Endothelial cell of umbilical vein (primary cell): ENCODE measurements around the gene CLNK. TPM values are rescaled to one million over a fixed set of nuclear protein-coding genes. Genes with fewer than 3 reads are reported as not detected.

ENCODE experiments used
- BruUV-seq: library from RNA; stranded (reverse); fragments of 400-500 nt; replicated peaks from 2 replicates; lab custom pipeline; 2021; lab: Mats Ljungman, UMichigan
- CTCF ChIA-PET: fragments of 300-600, 350-600 bp; sonication (Branson Sonifier 250); formaldehyde crosslinking; loops from one replicate; lab custom pipeline; 2021; ENCODE audit warnings: antibody characterized with exemption, inconsistent platforms; lab: Charles Lee
- POLR2A ChIA-PET: fragments of 300-600, 350-600 bp; sonication (Branson Sonifier 250); formaldehyde crosslinking; loops from one replicate; lab custom pipeline; 2021; ENCODE audit warnings: antibody characterized with exemption, inconsistent platforms; lab: Charles Lee
- DNase-seq: peaks from one replicate; pipeline ENCODE4 v3.0.0-alpha.2; 2011; ENCODE audit warnings: low read depth, low spot score
- FAIRE-seq: peaks from 2 replicates; lab custom pipeline; 2011; peaks lifted over from hg19 to GRCh38; lab: Jason Lieb, UNC
- H2AFZ ChIP-seq: 2 replicates; pipeline ENCODE4 v1.6.0; 2012; ENCODE audit warnings: low read depth, low read length, control low read depth, inconsistent platforms
- H3K27ac ChIP-seq: 2 replicates; pipeline ENCODE4 v1.5.1; 2011; ENCODE audit warnings: low read depth, mild to moderate bottlenecking, control low read depth, low read length, moderate library complexity; ENCODE audit not compliant: insufficient read depth
- H3K27me3 ChIP-seq, 2 experiments: 2 replicates each; pipeline versions ENCODE4 v1.6.0 to v1.6.1; 2011; ENCODE audit warnings: low read length in 2 of 2, mixed read lengths in 1 of 2; ENCODE audit not compliant: control insufficient read depth in 2 of 2, insufficient read depth in 2 of 2
- H3K36me3 ChIP-seq, 2 experiments: 2 replicates in 1 of 2; 3 replicates in 1 of 2; pipeline ENCODE4 v1.5.1; 2011; ENCODE audit warnings: low read length in 2 of 2, mild to moderate bottlenecking in 1 of 2, moderate library complexity in 1 of 2; ENCODE audit not compliant: control insufficient read depth in 2 of 2, insufficient read depth in 2 of 2; ENCODE audit errors: extremely low read depth in 1 of 2
- H3K4me1 ChIP-seq: 3 replicates; pipeline ENCODE4 v1.5.1; 2011; ENCODE audit warnings: mild to moderate bottlenecking, low read length; ENCODE audit not compliant: control insufficient read depth, insufficient read depth; ENCODE audit errors: extremely low read depth
- H3K4me2 ChIP-seq: 2 replicates; pipeline ENCODE4 v1.6.1; 2011; ENCODE audit warnings: low read length, control low read depth, mixed read lengths; ENCODE audit not compliant: insufficient read depth
- H3K4me3 ChIP-seq, 3 experiments: fragments of 200-600 bp in 1 of 3; sonication (generic), shearing (Covaris generic) in 1 of 3; replicated peaks in 1 of 3; 2 replicates each; pipeline ENCODE4 v1.5.1; 2011 to 2016; ENCODE audit warnings: control low read depth in 3 of 3, low read length in 3 of 3, mild to moderate bottlenecking in 2 of 3, inconsistent platforms in 1 of 3, low read depth in 1 of 3, moderate library complexity in 1 of 3; ENCODE audit not compliant: insufficient read depth in 1 of 3
- H3K79me2 ChIP-seq: 2 replicates; pipeline ENCODE4 v1.6.0; 2012; ENCODE audit warnings: low read length, inconsistent platforms; ENCODE audit not compliant: control insufficient read depth, insufficient read depth
- H3K9ac ChIP-seq: replicated peaks from 2 replicates; pipeline ENCODE3; 2011; ENCODE audit warnings: low read length, control low read depth; ENCODE audit not compliant: insufficient read depth; ENCODE audit errors: extremely low read depth
- H3K9me1 ChIP-seq: replicated peaks from 3 replicates; pipeline ENCODE4 v1.6.0; 2011; ENCODE audit warnings: mild to moderate bottlenecking, low read length; ENCODE audit not compliant: control insufficient read depth, insufficient read depth; ENCODE audit errors: extremely low read depth
- H3K9me3 ChIP-seq: replicated peaks from 2 replicates; pipeline ENCODE4 v1.5.1; 2012; ENCODE audit warnings: low read length, inconsistent platforms; ENCODE audit not compliant: control insufficient read depth, insufficient read depth
- H4K20me1 ChIP-seq: replicated peaks from 2 replicates; pipeline ENCODE3; 2011; ENCODE audit warnings: mild to moderate bottlenecking, low read length; ENCODE audit not compliant: control insufficient read depth, insufficient read depth; ENCODE audit errors: extremely low read depth
- EZH2 ChIP-seq: IDR thresholded peaks from 2 replicates; pipeline ENCODE4 v1.6.1; 2012; ENCODE audit warnings: borderline replicate concordance, low read depth, mild to moderate bottlenecking, moderate library complexity, low read length, inconsistent platforms; ENCODE audit not compliant: severe bottlenecking
- FOS ChIP-seq: IDR thresholded peaks from 2 replicates; pipeline ENCODE4 v1.6.1; 2011; ENCODE audit warnings: mild to moderate bottlenecking, low read length, moderate library complexity, borderline replicate concordance; ENCODE audit not compliant: insufficient read depth
- GATA2 ChIP-seq: IDR thresholded peaks from 2 replicates; pipeline ENCODE4 v1.7.0; 2011; ENCODE audit warnings: low read depth, mild to moderate bottlenecking, moderate library complexity, mixed read lengths, low read length; ENCODE audit not compliant: insufficient read length, insufficient read depth
- JUN ChIP-seq: IDR thresholded peaks from 2 replicates; pipeline ENCODE4 v1.6.1; 2011; ENCODE audit warnings: borderline replicate concordance, low read depth; ENCODE audit not compliant: insufficient read length, insufficient read depth
- MYC ChIP-seq: IDR thresholded peaks from one replicate; pipeline ENCODE4 v1.6.1; 2011; ENCODE audit warnings: mild to moderate bottlenecking, low read depth, low read length
- POLR2A ChIP-seq: IDR thresholded peaks from 2 replicates; pipeline ENCODE4 v1.6.1; 2012; ENCODE audit warnings: low read depth, mild to moderate bottlenecking, control low read depth, low read length
- POLR2AphosphoS5 ChIP-seq: IDR thresholded peaks from 2 replicates; pipeline ENCODE4 v1.6.1; 2012; ENCODE audit warnings: low read depth, mild to moderate bottlenecking, control low read depth, low read length, moderate library complexity; ENCODE audit not compliant: insufficient read depth
- dilution Hi-C: fragments of 300-500 bp; cut with MboI; formaldehyde crosslinking; loops from one replicate; pipeline ENCODE4 v1.15.0; 2019; ENCODE audit warnings: low sequenced_read_pairs; ENCODE audit not compliant: extremely low pct_ligation_motif_present
- intact Hi-C: fragments of 100-400 bp; cut with micrococcal nuclease; formaldehyde crosslinking; loops from one replicate; pipeline ENCODE4 v1.10.0; 2022
- polyA plus RNA-seq, 4 experiments: library from polyadenylated mRNA; depleted of rRNA in 3 of 4; stranded (reverse) in 3 of 4; unstranded in 1 of 4; fragments of >200 nt; gene quantifications; 2 replicates each; pipeline versions ENCODE4 v1.2.1 to v1.2.3, GENCODE V29; 2011 to 2012; ENCODE audit warnings: missing spikeins in 1 of 4
- total RNA-seq: library from RNA; stranded (reverse); gene quantifications from 2 replicates; pipeline ENCODE4 v1.2.3, GENCODE V29; 2021
- TF ChIP-seq, protein P1 (sequence below): IDR thresholded peaks from 2 replicates; pipeline ENCODE4 v1.6.1; 2011; ENCODE audit not compliant: insufficient read depth, insufficient read length
- TF ChIP-seq, protein P2 (sequence below), 2 donors: IDR thresholded peaks; 1 replicate in 1 of 2; 2 replicates in 1 of 2; pipeline ENCODE4 v1.5.1; 2011; ENCODE audit warnings: low read length in 2 of 2, mild to moderate bottlenecking in 2 of 2, moderate library complexity in 2 of 2, control low read depth in 1 of 2, inconsistent platforms in 1 of 2, low read depth in 1 of 2; ENCODE audit not compliant: insufficient read depth in 1 of 2; ENCODE audit errors: extremely low read depth in 1 of 2

Gene CLNK
- total and polyA plus RNA-seq, 2 donors (not counting 3 experiments of a cell fraction or from before 2014, with no cell fraction given), result not detected

DNA sequence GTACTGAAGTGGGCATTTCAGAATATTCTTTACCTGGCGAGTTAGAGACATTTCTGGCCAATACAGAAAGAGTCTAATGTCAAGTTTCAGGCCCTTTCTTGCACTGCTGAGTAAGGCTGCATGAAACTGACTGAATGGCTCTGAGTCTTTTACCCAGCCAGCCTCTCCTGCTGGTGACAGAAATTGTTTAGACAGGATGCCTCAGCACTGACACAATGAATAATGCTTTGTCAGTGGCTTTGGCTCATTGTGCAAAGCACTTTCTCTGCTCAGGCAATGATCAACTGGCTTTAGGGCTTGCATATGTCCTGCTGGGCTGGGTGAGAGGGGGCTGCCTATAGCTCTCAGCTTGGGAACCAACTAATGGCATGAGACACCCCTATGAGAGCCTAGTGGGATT, 45.5 kb downstream of the CLNK start:
- no peaks in the 10 kb centered on the region for H3K4me1 ChIP-seq
- dilution Hi-C loops, result no loop called here
- no peak overlapping the region for H3K27ac ChIP-seq
- H4K20me1 ChIP-seq, result no peaks in the 10 kb centered on the region
- H3K36me3 ChIP-seq, result no peaks in the 10 kb centered on the region
- H3K79me2 ChIP-seq, result no peaks in the 10 kb centered on the region
- H3K4me3 ChIP-seq, result no peak overlapping the region
- H3K27me3 ChIP-seq, result peaks cover 3 to 4% of the 10 kb centered on the region in 2 experiments
- intact Hi-C loops, result no loop called here
- H2AFZ ChIP-seq, result no peak overlapping the region
- FAIRE-seq, result no peak
- H3K9ac ChIP-seq, result no peak overlapping the region
- BruUV-seq, result no TSS peak
- TF ChIP-seq MYC (no peak), EZH2 (no peak), JUN (no peak), POLR2A (no peak), POLR2AphosphoS5 (no peak), GATA2 (no peak), FOS (no peak)
- TF ChIP-seq, protein P1, sequence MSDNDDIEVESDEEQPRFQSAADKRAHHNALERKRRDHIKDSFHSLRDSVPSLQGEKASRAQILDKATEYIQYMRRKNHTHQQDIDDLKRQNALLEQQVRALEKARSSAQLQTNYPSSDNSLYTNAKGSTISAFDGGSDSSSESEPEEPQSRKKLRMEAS, result no peak
- TF ChIP-seq, protein P2, sequence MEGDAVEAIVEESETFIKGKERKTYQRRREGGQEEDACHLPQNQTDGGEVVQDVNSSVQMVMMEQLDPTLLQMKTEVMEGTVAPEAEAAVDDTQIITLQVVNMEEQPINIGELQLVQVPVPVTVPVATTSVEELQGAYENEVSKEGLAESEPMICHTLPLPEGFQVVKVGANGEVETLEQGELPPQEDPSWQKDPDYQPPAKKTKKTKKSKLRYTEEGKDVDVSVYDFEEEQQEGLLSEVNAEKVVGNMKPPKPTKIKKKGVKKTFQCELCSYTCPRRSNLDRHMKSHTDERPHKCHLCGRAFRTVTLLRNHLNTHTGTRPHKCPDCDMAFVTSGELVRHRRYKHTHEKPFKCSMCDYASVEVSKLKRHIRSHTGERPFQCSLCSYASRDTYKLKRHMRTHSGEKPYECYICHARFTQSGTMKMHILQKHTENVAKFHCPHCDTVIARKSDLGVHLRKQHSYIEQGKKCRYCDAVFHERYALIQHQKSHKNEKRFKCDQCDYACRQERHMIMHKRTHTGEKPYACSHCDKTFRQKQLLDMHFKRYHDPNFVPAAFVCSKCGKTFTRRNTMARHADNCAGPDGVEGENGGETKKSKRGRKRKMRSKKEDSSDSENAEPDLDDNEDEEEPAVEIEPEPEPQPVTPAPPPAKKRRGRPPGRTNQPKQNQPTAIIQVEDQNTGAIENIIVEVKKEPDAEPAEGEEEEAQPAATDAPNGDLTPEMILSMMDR (IDR thresholded peaks at IDR 0.05; ENCODE audit: extremely low read depth in 1 of 2, insufficient read depth in 1 of 2, low read depth in 1 of 2, low read length in 2 of 2), result no peak
- ChIA-PET CTCF (no interaction called here), POLR2A (no interaction called here)
- H3K9me3 ChIP-seq, result no peaks in the 10 kb centered on the region
- no peak for DNase-seq
- H3K4me2 ChIP-seq, result no peak overlapping the region
- no peaks in the 10 kb centered on the region for H3K9me1 ChIP-seq
